SK-MEL-5 (cell line): ENCODE measurements around the gene STRN. TPM values are rescaled to one million over a fixed set of nuclear protein-coding genes. Genes with fewer than 3 reads are reported as not detected.

ENCODE experiments used
- small RNA-seq, 2 experiments: library from RNA; depleted of rRNA; stranded (forward); fragments of <200 nt; gene quantifications; one replicate each; pipeline ENCODE3, GENCODE V24; 2014
- total RNA-seq: library from RNA; depleted of rRNA; stranded (reverse); fragments of >200 nt; shearing (Covaris generic); gene quantifications from 2 replicates; pipeline ENCODE4 v1.2.3, GENCODE V29; 2014; rRNA removed

The STRN gene
- total RNA-seq, 1 experiment from 2014 or later = 23.2 TPM

Small RNA genes within 50 kb of the gene (small RNA-seq; reads per million reads assigned to genes)
- 0 reads per million in 2 experiments for gene RNU6-577P

Other genes starting within 250 kb of the STRN start
- 30.7 and 34.9 TPM in 2 replicates for gene HEATR5B, start 117.8 kb upstream of the STRN start, total RNA-seq
- gene GPATCH11, start 118.0 kb upstream of the STRN start, total RNA-seq = 15.6 and 17.6 TPM in 2 replicates
- gene EIF2AK2, start 190.4 kb upstream of the STRN start, total RNA-seq = 22.5 and 29.1 TPM in 2 replicates
- not detected in 2 replicates for gene SULT6B1, start 222.1 kb upstream of the STRN start, total RNA-seq
- gene CEBPZOS, start 230.0 kb upstream of the STRN start, total RNA-seq = 36.3 and 43.7 TPM in 2 replicates